ENCODE results near the gene CEP128.

Gene CEP128

GRCh38 chr14:80560800-80561657, 380.5 kb downstream of the CEP128 start:
- no peak for DNase-seq (ENCODE audit: low read depth in 1 of 2, low spot score in 1 of 2)

GRCh38 chr14:80554139-80554538, 387.4 kb downstream of the CEP128 start:
- DNase-seq (ENCODE audit: low read depth in 1 of 2, low spot score in 1 of 2) = no peak

- no peak for DNase-seq (ENCODE audit: low read depth in 1 of 2, low spot score in 1 of 2)
These were observed 392.4 kb downstream of the CEP128 start for GRCh38 chr14:80549141-80549540.

GRCh38 chr14:80545935-80546854, 395.3 kb downstream of the CEP128 start:
- no peak for DNase-seq (ENCODE audit: low read depth in 1 of 2, low spot score in 1 of 2)

GRCh38 chr14:80544366-80544765, 397.2 kb downstream of the CEP128 start:
- no peak for DNase-seq (ENCODE audit: low read depth in 1 of 2, low spot score in 1 of 2)

- DNase-seq (ENCODE audit: low read depth in 1 of 2, low spot score in 1 of 2) = no peak
These were observed 398.3 kb downstream of the CEP128 start for GRCh38 chr14:80543211-80543610.

GRCh38 chr14:80538633-80539375, 402.7 kb downstream of the CEP128 start:
- no peak for DNase-seq (ENCODE audit: low read depth in 1 of 2, low spot score in 1 of 2)

GRCh38 chr14:80537626-80538025, 403.9 kb downstream of the CEP128 start:
- no peak for DNase-seq (ENCODE audit: low read depth in 1 of 2, low spot score in 1 of 2)

- no peak for DNase-seq (ENCODE audit: low read depth in 1 of 2, low spot score in 1 of 2)
These were observed 405.1 kb downstream of the CEP128 start for GRCh38 chr14:80536456-80536855.

GRCh38 chr14:80535171-80535570, 406.4 kb downstream of the CEP128 start:
- no peak for DNase-seq (ENCODE audit: low read depth in 1 of 2, low spot score in 1 of 2)

- no peak for DNase-seq (ENCODE audit: low read depth in 1 of 2, low spot score in 1 of 2)
These were observed 417.9 kb downstream of the CEP128 start for GRCh38 chr14:80523518-80524117.

GRCh38 chr14:80522936-80523335, 418.6 kb downstream of the CEP128 start:
- DNase-seq (ENCODE audit: low read depth in 1 of 2, low spot score in 1 of 2) = no peak

GRCh38 chr14:80522411-80522810, 419.1 kb downstream of the CEP128 start:
- DNase-seq (ENCODE audit: low read depth in 1 of 2, low spot score in 1 of 2) = no peak

GRCh38 chr14:80521456-80521855, 420.1 kb downstream of the CEP128 start:
- no peak for DNase-seq (ENCODE audit: low read depth in 1 of 2, low spot score in 1 of 2)

GRCh38 chr14:80519002-80519401, 422.5 kb downstream of the CEP128 start:
- DNase-seq (ENCODE audit: low read depth in 1 of 2, low spot score in 1 of 2) = no peak

- no peak for DNase-seq (ENCODE audit: low read depth in 1 of 2, low spot score in 1 of 2)
These were observed 423.4 kb downstream of the CEP128 start for GRCh38 chr14:80518173-80518572.

- DNase-seq (ENCODE audit: low read depth in 1 of 2, low spot score in 1 of 2) = no peak
These were observed 434.2 kb downstream of the CEP128 start for GRCh38 chr14:80507292-80507869.

- no peak for DNase-seq (ENCODE audit: low read depth in 1 of 2, low spot score in 1 of 2)
These were observed 436.8 kb downstream of the CEP128 start for GRCh38 chr14:80504781-80505180.

GRCh38 chr14:80498533-80498932, 443.0 kb downstream of the CEP128 start:
- no peak for DNase-seq (ENCODE audit: low read depth in 1 of 2, low spot score in 1 of 2)

- DNase-seq (ENCODE audit: low read depth in 1 of 2, low spot score in 1 of 2) = no peak
These were observed 445.4 kb downstream of the CEP128 start for GRCh38 chr14:80496090-80496489.

GRCh38 chr14:80494769-80495168, 446.8 kb downstream of the CEP128 start:
- no peak for DNase-seq (ENCODE audit: low read depth in 1 of 2, low spot score in 1 of 2)
